ENCODE measurements around the gene DGUOK.

DGUOK gene

GRCh38 chr2:73970850-73971471 lies 44.3 kb downstream of the DGUOK start:
- peak; percentile 36 for DNase-seq (ENCODE audit: low read depth)
- TF ChIP-seq CTCF (IDR thresholded peaks at IDR 0.05; ENCODE audit: low read length, missing control alignments), result no peak
- H3K4me3 ChIP-seq (replicated peaks; ENCODE audit: low read depth, low read length), result no peak overlapping the region

GRCh38 chr2:73971722-73972121 lies 45.0 kb downstream of the DGUOK start:
- TF ChIP-seq CTCF (IDR thresholded peaks at IDR 0.05; ENCODE audit: low read length, missing control alignments), result no peak
- no peak overlapping the region for H3K4me3 ChIP-seq (replicated peaks; ENCODE audit: low read depth, low read length)

GRCh38 chr2:73972846-73973245 lies 46.2 kb downstream of the DGUOK start:
- DNase-seq (ENCODE audit: low read depth), result no peak
- H3K4me3 ChIP-seq (replicated peaks; ENCODE audit: low read depth, low read length), result no peak overlapping the region
- TF ChIP-seq CTCF (IDR thresholded peaks at IDR 0.05; ENCODE audit: low read length, missing control alignments), result no peak

More at GRCh38 chr2:73971722-73972121, 45.0 kb downstream of the DGUOK start:
- no peak for DNase-seq (ENCODE audit: low read depth)

GRCh38 chr2:73975731-73976130 lies 49.1 kb downstream of the DGUOK start:
- DNase-seq (ENCODE audit: low read depth), result no peak
- no peak overlapping the region for H3K4me3 ChIP-seq (replicated peaks; ENCODE audit: low read depth, low read length)
- TF ChIP-seq CTCF (IDR thresholded peaks at IDR 0.05; ENCODE audit: low read length, missing control alignments), result no peak

GRCh38 chr2:73976803-73977202 lies 50.1 kb downstream of the DGUOK start:
- DNase-seq (ENCODE audit: low read depth), result no peak
- no peak for TF ChIP-seq CTCF (IDR thresholded peaks at IDR 0.05; ENCODE audit: low read length, missing control alignments)
- no peak overlapping the region for H3K4me3 ChIP-seq (replicated peaks; ENCODE audit: low read depth, low read length)

- no peak for TF ChIP-seq CTCF (IDR thresholded peaks at IDR 0.05; ENCODE audit: low read length, missing control alignments)
- DNase-seq (ENCODE audit: low read depth), result no peak
- no peak overlapping the region for H3K4me3 ChIP-seq (replicated peaks; ENCODE audit: low read depth, low read length)
These were observed 50.8 kb downstream of the DGUOK start for GRCh38 chr2:73977466-73977865.

- no peak for TF ChIP-seq CTCF (IDR thresholded peaks at IDR 0.05; ENCODE audit: low read length, missing control alignments)
- H3K4me3 ChIP-seq (replicated peaks; ENCODE audit: low read depth, low read length), result no peak overlapping the region
- peak; percentile 40 for DNase-seq (ENCODE audit: low read depth)
These were observed 52.3 kb downstream of the DGUOK start for GRCh38 chr2:73979021-73979420.

Measured in fibroblast of pulmonary artery (primary cell).